Measurements from ENCODE around the gene ITGA3.
A peak's percentile ranks its signal among the peaks of the same experiment; 100 is the strongest.

The ITGA3 gene

DNA sequence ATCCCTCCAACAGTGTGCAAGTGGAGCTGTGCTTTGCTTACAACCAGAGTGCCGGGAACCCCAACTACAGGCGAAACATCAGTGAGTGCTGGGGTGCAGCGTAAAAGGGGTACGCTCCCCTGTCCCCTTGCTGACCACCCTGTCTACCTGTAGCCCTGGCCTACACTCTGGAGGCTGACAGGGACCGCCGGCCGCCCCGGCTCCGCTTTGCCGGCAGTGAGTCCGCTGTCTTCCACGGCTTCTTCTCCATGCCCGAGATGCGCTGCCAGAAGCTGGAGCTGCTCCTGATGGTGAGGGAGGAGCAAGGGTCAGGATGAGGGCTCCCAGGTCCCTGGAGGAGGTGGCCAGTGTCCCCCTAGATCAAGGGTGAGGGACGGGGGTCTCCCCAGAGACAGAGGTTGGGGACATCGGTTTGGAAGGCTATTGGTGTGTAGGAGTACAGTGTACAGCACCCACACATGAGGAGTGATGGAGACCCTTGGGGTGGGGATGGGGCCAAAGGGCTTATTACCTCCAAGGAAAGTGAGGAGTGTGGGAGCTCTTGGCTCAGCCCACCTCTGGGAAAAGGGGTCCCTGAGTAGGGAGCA, 19.6 kb downstream of the ITGA3 start:
- no peak for DNase-seq

DNA sequence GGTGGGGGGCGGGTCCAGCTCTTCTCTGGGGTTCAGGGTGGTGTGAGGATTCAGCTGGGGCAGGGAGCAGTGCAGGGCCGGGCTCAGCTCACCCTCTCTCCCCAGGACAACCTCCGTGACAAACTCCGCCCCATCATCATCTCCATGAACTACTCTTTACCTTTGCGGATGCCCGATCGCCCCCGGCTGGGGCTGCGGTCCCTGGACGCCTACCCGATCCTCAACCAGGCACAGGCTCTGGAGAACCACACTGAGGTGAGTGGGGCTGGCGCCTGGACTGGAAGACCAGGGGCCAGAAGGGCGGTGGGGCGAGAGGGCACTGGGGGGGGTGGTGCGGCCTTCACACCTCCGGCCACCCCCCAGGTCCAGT, 20.3 kb downstream of the ITGA3 start:
- DNase-seq, result no peak

DNA sequence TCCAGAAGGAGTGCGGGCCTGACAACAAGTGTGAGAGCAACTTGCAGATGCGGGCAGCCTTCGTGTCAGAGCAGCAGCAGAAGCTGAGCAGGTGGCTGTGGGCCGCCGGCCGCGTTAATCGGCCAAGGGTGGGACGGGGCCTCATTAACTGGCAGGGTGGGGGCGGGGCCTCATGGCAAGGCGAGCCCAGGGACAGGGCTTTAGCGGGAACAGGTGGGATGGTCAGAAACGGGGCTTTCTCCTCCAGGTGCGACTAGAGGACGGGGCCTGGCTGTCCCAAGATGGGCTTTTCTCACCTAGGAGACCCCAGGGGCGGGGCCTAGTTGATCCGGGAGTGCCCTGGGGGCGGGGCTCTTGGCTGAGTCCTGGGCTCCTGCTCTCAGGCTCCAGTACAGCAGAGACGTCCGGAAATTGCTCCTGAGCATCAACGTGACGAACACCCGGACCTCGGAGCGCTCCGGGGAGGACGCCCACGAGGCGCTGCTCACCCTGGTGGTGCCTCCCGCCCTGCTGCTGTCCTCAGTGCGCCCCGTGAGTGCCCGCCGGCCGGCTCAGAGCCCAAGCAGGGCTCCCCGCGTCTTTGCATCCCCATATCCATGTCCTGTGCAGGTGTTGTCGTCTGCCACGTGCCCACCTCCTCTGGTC, 20.8 kb downstream of the ITGA3 start:
- peak; percentile 57 for DNase-seq

DNA sequence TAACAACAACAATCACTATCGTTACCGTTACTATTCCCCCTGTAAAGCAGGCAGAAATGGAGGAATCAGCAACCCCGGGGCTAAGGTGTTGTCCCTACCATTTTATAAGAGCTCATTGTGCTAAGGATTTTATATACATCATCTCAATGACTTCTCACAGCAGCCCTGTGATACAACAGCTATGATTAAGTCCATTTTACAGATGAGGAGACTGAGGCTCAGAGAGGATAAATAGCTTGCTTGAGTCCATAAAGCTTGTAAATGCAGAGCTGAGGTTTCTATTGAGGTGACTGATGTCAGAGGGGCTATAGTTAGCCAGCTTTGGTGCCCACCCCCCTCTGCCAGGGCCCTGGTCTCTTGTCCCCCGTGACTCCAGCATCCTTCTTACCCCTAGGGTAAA, 22.5 kb downstream of the ITGA3 start:
- DNase-seq, result no peak

DNA sequence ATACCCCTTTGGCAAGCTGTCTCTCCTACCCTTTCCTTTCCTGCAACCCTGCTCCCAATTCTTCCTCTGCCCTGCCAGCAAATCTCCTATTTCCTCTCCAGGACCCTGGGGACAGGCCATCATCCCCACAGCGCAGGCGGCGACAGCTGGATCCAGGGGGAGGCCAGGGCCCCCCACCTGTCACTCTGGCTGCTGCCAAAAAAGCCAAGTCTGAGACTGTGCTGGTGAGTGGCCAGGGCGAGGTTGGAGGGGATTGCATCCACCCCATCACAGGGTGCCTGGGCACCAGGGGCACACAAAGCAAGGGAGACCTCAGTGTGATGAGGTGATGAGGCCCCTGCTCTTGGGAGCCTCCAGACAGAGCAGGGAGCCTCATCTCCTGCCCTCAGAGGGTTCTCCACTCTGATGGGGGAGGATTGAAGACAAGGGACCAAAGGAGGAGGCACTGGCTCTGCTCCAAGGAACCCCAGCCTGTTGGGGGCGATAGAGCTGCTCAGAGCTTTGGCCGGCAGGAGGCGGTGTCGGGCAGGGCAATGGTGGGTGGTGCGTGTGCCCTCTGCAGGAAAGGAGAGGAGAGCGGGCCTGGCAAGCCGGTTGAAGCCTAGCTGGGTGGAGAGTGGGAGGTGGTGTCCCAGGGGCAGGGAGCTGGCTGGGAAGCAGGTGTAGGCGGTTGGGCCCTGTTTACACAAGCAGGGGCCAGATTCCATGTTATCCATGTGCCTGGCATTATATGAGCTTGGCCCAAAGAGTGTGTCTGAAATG, 23.6 kb downstream of the ITGA3 start:
- peak; percentile 92 for DNase-seq

DNA sequence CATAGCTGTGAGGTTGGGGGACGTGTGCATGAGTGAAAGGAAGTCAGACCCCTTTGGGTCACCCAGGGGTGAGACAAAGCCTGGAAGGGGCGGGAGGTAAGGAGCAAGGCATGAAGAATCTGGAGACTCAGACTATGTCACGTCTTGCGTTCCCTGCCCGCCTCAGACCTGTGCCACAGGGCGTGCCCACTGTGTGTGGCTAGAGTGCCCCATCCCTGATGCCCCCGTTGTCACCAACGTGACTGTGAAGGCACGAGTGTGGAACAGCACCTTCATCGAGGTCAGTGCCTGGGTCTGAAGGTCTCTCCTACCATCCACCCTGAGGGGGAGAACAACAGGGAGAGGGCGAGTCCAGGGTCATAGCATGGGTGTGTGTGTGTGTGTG, 24.2 kb downstream of the ITGA3 start:
- DNase-seq, result no peak

DNA sequence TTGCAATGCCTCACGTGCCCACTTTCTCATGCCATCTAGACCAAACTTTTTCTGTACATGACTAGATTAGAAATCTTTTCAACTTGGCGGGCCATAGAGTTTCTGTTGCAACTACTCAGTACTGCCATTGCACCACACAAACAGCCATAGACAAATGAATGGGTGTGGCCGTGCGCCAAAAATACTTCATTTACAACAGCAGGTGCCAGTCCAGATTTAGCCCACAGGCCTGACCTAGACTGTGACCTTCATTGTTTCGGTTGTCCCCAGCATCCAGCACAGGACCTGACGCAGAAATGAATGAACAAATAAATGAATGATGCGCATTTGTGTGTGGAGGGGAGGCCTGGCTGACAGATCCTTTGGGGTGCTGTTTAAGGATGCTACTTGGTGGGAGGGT, 24.9 kb downstream of the ITGA3 start:
- DNase-seq, result no peak

DNA sequence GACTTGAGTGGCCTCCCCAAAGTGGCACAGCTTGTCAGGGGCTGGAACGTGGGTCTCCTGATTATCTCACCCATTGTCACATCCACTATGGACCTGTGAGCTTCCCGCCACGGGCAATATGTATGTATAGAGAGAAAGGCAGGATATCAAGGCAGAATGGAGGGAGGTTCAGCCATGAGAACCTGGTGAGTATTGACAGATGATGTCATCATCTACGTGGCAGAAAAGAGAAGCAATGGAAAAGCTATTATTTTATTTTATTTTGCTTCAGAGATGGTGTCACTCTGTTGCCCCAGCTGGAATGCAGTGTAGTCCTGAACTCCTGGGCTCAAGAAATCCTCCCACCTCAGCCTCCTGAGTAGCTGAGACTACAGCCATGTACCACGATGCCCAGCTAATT, 25.8 kb downstream of the ITGA3 start:
- DNase-seq, result no peak

DNA sequence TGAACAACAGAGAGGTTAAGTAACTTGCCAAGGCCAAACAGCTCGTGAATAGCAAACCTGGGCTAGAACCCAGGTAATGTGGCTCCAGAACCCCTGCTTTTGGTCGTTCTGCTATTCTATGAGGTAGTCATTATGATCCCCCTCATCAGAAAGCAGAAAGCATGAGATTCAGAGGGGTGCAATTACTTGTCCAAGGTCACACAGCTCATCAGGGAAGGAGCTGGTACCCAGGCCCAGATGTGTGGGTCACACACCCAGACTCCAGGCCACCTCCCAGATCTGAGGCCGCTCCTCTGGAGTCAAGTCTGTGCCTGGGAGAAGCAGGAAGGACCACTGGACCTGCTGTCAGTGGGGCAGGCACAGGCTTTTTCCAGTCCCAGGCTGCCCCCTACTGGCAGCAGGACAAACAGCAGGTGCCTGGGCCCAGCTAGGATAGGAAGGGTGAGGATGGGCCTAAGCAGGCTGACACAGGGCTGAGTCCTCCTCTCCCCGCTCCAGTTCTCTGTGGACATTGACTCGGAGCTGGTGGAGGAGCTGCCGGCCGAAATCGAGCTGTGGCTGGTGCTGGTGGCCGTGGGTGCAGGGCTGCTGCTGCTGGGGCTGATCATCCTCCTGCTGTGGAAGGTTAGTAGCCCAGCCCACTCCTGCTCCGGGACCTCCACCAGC, 31.5 kb downstream of the ITGA3 start:
- peak; percentile 42 for DNase-seq

DNA sequence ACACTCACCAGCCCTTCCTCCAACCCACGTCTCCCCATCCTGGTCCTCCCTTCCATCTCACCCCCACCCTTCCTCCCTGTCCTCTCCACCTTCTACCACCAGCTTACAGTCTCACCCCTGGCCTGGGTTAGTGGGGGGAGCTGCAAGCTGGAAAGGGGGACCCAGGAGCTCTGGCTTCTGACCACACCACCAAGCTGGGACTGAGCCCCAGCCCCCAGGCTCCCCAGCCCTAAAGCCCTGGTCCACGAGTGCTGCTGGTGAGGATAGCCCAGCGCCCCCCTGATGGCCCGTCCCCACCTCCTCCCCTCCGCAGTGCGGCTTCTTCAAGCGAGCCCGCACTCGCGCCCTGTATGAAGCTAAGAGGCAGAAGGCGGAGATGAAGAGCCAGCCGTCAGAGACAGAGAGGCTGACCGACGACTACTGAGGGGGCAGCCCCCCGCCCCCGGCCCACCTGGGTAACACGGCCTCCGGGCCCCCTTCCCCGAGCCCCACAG, 32.0 kb downstream of the ITGA3 start:
- no peak for DNase-seq

DNA sequence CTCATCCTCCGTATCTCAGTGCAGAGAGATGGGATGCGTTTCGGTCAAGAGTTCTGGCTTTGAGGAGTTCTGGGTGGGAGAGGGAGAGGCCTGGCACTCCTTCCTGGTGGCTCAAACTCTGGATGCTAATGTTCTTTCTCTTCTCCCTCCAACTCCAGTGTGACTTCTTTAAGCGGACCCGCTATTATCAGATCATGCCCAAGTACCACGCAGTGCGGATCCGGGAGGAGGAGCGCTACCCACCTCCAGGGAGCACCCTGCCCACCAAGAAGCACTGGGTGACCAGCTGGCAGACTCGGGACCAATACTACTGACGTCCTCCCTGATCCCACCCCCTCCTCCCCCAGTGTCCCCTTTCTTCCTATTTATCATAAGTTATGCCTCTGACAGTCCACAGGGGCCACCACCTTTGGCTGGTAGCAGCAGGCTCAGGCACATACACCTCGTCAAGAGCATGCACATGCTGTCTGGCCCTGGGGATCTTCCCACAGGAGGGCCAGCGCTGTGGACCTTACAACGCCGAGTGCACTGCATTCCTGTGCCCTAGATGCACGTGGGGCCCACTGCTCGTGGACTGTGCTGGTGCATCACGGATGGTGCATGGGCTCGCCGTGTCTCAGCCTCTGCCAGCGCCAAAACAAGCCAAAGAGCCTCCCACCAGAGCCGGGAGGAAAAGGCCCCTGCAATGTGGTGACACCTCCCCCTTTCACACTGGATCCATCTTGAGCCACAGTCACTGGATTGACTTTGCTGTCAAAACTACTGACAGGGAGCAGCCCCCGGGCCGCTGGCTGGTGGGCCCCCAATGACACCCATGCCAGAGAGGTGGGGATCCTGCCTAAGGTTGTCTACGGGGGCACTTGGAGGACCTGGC, 33.3 kb downstream of the ITGA3 start:
- DNase-seq, result no peak

DNA sequence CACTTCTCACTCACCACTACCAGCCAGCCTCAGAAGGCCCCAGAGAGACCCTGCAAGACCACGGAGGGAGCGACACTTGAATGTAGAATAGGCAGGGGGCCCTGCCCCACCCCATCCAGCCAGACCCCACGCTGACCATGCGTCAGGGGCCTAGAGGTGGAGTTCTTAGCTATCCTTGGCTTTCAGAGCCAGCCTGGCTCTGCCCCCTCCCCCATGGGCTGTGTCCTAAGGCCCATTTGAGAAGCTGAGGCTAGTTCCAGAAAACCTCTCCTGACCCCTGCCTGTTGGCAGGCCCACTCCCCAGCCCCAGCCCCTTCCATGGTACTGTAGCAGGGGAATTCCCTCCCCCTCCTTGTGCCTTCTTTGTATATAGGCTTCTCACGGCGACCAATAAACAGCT, 34.2 kb downstream of the ITGA3 start:
- no peak for DNase-seq

DNA sequence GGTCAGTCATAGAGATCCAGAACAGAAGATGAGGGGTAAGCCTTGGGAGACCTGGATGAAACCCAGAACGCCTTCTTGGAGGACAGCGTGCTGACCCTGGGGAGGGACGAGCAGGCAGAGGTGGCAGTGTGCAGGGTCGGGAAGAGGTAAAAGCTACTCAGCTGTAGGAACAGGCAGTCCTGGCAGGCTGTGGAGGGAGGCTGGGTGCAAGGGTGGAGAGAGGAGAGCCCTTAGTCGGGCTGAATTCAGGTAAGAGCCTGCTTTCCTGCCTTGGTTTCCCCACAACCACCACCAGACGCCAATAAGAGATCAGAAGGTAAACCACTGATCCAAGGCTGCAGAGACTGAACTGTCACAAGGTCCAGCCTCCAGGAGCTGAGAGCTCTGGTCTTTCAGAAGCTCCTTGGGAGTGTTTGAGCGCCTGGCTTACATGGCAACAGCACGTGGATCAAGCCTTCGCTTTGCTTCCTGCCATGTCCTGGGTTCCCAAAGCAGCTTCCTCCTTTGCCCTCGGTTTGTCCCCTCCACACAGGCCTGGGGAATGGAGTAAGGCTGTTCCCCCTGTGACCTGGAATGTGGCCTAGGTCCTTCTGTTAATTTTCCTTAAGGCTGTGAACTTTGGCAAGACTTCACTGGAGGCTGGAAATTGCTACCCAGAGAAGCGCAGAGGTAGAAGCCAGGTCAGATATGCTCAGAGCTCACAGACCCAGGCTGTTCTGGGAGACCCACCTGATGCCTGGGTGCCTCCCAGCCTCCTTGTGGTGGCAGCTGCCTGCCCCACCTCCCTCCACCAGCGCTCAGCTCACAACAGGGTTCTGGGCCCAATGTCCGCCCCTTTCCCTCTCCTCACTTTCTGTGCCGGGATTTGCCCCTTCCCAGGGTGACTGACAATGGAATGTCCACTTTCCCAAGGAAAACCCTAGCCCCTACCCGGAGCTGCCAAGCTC, 35.3 kb downstream of the ITGA3 start:
- DNase-seq, result no peak

DNA sequence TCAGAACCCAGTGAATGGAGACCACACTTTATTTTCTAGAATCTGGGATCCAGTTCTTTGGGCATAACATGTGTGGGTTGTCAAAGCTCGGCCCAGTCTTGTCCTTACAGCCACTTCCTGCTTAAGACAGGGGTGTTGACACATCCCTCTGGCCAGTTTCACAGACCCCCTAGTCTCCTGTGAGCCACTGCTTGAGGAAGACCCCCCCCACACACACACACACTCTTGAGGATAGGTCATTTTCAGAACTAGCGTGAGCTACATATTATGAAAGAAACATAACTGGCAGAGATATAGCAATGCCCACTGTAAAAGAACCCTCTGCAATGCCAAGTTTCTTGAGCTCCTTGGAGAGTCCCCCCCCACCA, 36.0 kb downstream of the ITGA3 start:
- DNase-seq, result no peak

DNA sequence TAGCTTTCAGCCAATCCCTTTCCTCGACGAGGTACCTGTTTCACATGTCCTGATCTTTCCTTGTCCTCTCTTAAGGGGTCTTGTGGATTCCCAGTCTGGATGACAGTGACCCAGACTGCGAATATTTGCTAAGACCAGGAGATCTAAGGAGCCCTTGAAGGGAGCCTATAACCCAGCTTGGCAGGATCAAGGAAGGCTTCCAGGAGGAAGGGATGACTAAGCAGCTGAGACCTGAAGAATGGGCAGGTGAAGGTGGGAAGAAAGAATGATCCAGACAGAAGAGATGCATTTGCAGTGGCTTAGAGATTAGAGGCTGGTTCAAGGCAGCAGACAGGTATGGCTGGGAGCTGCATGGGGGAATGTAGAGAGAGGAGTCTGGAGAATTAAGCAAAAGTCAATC, 37.3 kb downstream of the ITGA3 start:
- DNase-seq, result no peak

DNA sequence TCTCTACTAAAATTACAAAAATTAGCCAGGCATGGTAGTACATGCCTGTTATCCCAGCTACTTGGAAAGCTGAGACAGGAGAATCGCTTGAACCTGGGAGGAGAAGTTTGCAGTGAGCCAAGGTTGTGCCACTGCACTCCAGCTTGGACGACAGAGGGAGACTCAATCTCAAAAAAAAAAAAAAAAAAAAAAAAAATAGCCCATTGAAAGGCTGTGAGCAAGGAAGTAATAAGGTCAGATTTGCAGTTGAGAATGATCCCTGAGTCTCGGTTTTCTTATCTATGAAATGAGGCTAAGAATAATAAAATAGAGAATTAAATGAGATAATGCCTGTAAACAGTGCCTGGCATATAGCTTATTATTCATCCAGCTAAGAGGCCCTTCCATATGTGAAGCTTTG, 37.9 kb downstream of the ITGA3 start:
- no peak for DNase-seq

DNA sequence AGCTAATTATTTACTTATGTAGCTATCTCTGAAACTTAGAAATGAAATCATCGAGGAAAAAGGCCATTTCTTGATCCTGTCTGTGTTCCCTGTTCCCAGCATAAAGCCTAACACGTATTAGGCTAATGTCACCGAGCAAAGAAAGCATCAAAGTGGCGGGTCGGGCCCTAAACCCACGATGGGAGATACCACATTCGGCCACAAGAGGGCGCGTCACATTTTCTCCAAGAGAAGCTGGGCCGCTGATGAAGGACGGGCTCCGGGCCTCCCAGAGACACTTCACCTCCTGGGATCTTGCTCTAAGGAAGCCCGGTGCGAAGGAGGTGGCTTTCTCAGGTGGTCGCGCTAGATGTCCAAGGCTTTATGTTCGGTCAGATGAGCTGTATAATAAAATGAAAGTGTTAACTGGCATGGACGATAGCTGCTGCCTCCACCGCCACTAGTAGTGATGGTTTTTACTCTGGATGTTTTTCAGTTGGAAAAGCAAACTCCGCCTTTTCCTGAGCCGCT, 38.4 kb downstream of the ITGA3 start:
- peak; percentile 67 for DNase-seq

DNA sequence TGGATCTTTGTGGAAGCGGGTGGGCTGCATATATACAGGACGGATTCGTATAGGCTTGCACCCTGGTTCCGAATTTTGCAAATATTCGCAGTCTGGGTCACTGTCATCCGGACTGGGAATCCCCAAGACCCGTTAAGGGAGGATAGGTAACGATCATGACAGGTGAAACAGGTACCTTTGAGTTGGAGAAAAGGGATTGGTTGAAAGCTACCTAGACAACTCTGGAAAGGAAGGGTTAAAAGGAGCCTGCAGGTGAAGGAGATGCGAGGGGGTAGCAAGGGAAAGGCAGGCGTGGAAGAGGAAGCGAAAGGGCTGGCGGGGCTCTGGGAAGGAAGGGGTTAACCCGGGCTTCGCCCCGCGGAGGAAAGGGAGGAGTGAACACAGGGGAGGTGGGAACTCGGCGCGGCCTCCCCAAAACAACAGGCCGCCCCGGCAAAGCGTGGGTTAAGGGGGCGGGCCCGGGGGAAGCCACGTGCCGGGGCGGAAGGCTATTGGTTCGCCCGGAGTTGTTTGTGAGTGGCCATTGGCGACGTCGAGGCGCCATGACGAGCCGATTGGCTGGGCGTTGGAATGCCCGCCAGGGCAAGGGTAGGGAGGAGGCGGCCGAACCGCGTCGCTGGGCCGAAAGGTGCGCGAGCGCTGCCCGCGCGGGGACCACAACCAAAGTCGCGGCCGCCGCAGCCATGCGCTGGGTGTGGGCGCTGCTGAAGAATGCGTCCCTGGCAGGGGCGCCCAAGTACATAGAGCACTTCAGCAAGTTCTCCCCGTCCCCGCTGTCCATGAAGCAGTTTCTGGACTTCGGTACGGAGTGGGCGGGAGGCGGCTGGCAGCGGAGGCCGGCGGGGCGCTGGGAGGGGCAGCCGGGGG, 39.1 kb downstream of the ITGA3 start, which contains the start of gene PDK2:
PDK2 (plus strand) TSS at position 599 of the 867 bp plus-strand sequence; CDS start at position 684, 85 bp downstream.
- DNase-seq, result peak; percentile 94

DNA sequence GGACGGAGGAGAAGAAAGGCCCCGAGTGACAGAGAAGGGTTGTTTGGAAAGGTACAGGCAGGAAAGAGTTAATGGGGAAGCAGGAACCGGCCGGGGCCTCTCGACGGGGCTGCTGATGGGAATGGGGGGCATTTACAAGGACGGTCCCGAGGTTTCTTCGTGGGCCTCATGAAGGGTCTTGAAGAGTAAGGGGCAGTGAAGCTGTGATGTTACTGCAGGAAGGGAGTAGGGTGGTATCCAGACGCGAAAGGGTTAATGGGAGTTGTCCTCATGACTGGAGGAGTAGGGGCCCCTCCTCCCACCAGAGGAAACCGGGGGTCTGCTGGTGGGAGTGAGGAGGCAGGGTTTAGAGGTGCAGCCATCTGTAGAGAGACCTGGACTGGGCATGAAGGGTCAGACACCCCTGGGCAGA, 39.7 kb downstream of the ITGA3 start:
- DNase-seq, result no peak

DNA sequence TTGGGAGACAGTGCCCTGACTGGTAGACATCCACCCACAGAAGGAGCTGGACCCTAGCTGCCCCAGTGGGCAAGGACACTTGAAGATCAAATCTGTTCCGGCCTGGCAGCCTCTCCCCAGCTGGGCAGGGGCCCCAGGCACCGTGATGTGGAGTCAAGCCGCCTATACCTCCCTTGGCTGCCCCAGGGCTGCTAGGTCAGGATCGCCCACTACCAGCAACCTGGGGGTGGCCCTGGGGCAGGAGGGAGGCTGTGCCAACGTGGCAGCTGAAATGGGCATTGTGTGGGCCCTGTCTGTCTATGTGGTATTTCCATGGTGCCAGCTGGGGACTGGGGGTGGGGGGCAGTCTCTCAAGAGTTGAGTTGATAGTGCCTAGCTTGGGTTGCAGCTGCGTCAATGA, 40.2 kb downstream of the ITGA3 start:
- DNase-seq, result no peak

Data from NCI-H2171 (cell line).